ENCODE results near the gene NEXN.

DNA sequence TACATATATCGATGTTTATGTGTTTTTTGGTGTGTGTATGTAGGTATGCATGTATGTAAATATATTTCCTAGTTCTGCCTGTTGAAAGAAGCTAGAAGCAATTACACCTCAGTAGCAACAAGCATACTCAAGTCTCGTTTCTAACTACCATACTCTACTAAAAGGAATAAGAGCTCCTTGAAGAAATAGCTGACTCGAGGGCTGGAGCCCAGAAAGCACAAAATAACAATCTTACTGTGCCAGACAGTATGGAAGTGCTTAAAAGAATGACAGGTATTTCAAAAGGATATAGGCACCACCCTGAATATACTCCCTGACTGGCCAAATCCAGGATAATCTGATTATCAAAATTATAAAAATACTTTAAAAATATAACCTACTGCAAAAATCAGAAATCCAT lies 67.3 kb downstream of the NEXN start:
- TF ChIP-seq HDGF (IDR thresholded peaks at IDR 0.05; ENCODE audit: borderline replicate concordance): no peak
- no peak for TF ChIP-seq ELF4 (IDR thresholded peaks at IDR 0.05)
- no peak for TF ChIP-seq FOXM1 (IDR thresholded peaks at IDR 0.05; ENCODE audit: borderline replicate concordance)
- TF ChIP-seq NFRKB (IDR thresholded peaks at IDR 0.05): no peak
- TF ChIP-seq ZNF384 (IDR thresholded peaks at IDR 0.05): no peak
- TF ChIP-seq TARDBP (IDR thresholded peaks at IDR 0.05): no peak
- TF ChIP-seq SP1 (IDR thresholded peaks at IDR 0.05): no peak
- TF ChIP-seq BHLHE40 (IDR thresholded peaks at IDR 0.05; ENCODE audit: borderline replicate concordance): no peak
- no peak for TF ChIP-seq FOXK2 (IDR thresholded peaks at IDR 0.05)
- no peak for TF ChIP-seq LEF1 (IDR thresholded peaks at IDR 0.05; ENCODE audit: borderline replicate concordance)
- TF ChIP-seq, protein P1, sequence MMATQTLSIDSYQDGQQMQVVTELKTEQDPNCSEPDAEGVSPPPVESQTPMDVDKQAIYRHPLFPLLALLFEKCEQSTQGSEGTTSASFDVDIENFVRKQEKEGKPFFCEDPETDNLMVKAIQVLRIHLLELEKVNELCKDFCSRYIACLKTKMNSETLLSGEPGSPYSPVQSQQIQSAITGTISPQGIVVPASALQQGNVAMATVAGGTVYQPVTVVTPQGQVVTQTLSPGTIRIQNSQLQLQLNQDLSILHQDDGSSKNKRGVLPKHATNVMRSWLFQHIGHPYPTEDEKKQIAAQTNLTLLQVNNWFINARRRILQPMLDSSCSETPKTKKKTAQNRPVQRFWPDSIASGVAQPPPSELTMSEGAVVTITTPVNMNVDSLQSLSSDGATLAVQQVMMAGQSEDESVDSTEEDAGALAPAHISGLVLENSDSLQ (IDR thresholded peaks at IDR 0.05): no peak
- TF ChIP-seq FOXA1 (IDR thresholded peaks at IDR 0.05): no peak
- TF ChIP-seq SUZ12 (IDR thresholded peaks at IDR 0.05): no peak

Data from HEK293T (cell line).